Prostate gland (tissue), 2 donors: Measurements from ENCODE around the gene PSMB8.

ENCODE experiments used
- CTCF ChIP-seq, 4 experiments: fragments of 200-600 bp in 2 of 4; fragments of 450-650 bp in 2 of 4; sonication (generic) in 2 of 4; IDR thresholded peaks; 1 replicate in 3 of 4; 2 replicates in 1 of 4; pipeline ENCODE4 v1.5.1; 2016 to 2019; ENCODE audit warnings: antibody characterized with exemption in 4 of 4, mild to moderate bottlenecking in 2 of 4, moderate library complexity in 2 of 4
- POLR2A ChIP-seq: fragments of 450-650 bp; IDR thresholded peaks from one replicate; pipeline ENCODE4 v1.6.1; 2016; ENCODE audit warnings: antibody characterized with exemption, mild to moderate bottlenecking

- TF ChIP-seq CTCF (IDR thresholded peaks at IDR 0.05) (no peak), POLR2A (no peak)
Measured at GRCh38 chr6:32860674-32861073, 16.8 kb upstream of the PSMB8 start.
